Neural cell (in vitro differentiated cells): ENCODE data around the gene SH3PXD2B. TPM values are rescaled to one million over a fixed set of nuclear protein-coding genes. Genes with fewer than 3 reads are reported as not detected.
A peak's percentile ranks its signal among the peaks of the same experiment; 100 is the strongest.

ENCODE experiments used
- H2AFZ ChIP-seq: fragments of 200-600, 300-800 bp; sonication (generic), shearing (Covaris generic); 2 replicates; pipeline ENCODE4 v1.6.0; 2014; ENCODE audit warnings: low read depth, mild to moderate bottlenecking, antibody characterized with exemption, low read length, moderate library complexity
- H3F3A ChIP-seq: fragments of 200-600 bp; shearing (Covaris generic); 2 replicates; pipeline ENCODE4 v1.6.1; 2016; ENCODE audit warnings: mild to moderate bottlenecking, moderate library complexity, mixed read lengths, antibody characterized with exemption, low read length; ENCODE audit not compliant: insufficient read depth, poor library complexity, severe bottlenecking
- H3K27ac ChIP-seq: fragments of 200-600, 300-800 bp; sonication (generic), shearing (Covaris generic); 2 replicates; pipeline ENCODE4 v1.5.1; 2014; ENCODE audit warnings: mild to moderate bottlenecking, low read length, moderate library complexity
- H3K27me3 ChIP-seq: fragments of 300-800, 200-600 bp; sonication (generic), shearing (Covaris generic); 2 replicates; pipeline ENCODE4 v1.6.0; 2014; ENCODE audit warnings: mild to moderate bottlenecking, low read depth, low read length, moderate library complexity; ENCODE audit not compliant: insufficient read depth
- H3K36me3 ChIP-seq: fragments of 300-800, 200-600 bp; sonication (generic), shearing (Covaris generic); 2 replicates; pipeline ENCODE4 v1.5.1; 2014; ENCODE audit warnings: mild to moderate bottlenecking, antibody characterized with exemption, low read length, moderate library complexity; ENCODE audit not compliant: insufficient read depth
- H3K4me2 ChIP-seq: fragments of 300-800, 200-600 bp; sonication (generic), shearing (Covaris generic); 2 replicates; pipeline ENCODE4 v1.6.0; 2014; ENCODE audit warnings: mild to moderate bottlenecking, low read length
- H3K4me3 ChIP-seq: fragments of 300-800, 200-600 bp; sonication (generic), shearing (Covaris generic); 2 replicates; pipeline ENCODE4 v1.5.1; 2014; ENCODE audit warnings: mild to moderate bottlenecking, low read length, moderate library complexity
- H3K79me2 ChIP-seq: fragments of 200-600 bp; shearing (Covaris generic); replicated peaks from 2 replicates; pipeline ENCODE4 v1.6.0; 2014; ENCODE audit warnings: mild to moderate bottlenecking, low read length, moderate library complexity; ENCODE audit not compliant: insufficient read depth
- H3K9ac ChIP-seq: fragments of 300-800, 200-600 bp; sonication (generic), shearing (Covaris generic); 2 replicates; pipeline ENCODE4 v1.6.1; 2016; ENCODE audit warnings: mild to moderate bottlenecking, low read length, mixed read lengths
- H3K9me2 ChIP-seq: fragments of 200-600 bp; shearing (Covaris generic); 2 replicates; pipeline ENCODE4 v1.6.1; 2016; ENCODE audit warnings: mild to moderate bottlenecking, low read length, mixed read lengths; ENCODE audit not compliant: insufficient read depth
- H3K9me3 ChIP-seq: fragments of 200-600, 300-800 bp; sonication (generic), shearing (Covaris generic); 2 replicates; pipeline ENCODE4 v1.6.1; 2016; ENCODE audit warnings: mild to moderate bottlenecking, mixed run types, low read length, moderate library complexity, mixed read lengths
- H4K20me1 ChIP-seq: fragments of 200-600 bp; shearing (Covaris generic); 2 replicates; pipeline ENCODE4 v1.6.1; 2016; ENCODE audit warnings: mild to moderate bottlenecking, mixed run types; ENCODE audit not compliant: insufficient read depth
- EP300 ChIP-seq: fragments of 450-650 bp; conservative IDR thresholded peaks from 2 replicates; pipeline ENCODE4 v1.6.1; 2014; ENCODE audit warnings: antibody characterized with exemption, mild to moderate bottlenecking, moderate library complexity; ENCODE audit not compliant: poor library complexity, severe bottlenecking
- EZH2 ChIP-seq: fragments of 200-600, 300-800 bp; shearing (Covaris generic), sonication (generic); IDR thresholded peaks from 2 replicates; pipeline ENCODE4 v1.6.1; 2014; ENCODE audit warnings: antibody characterized with exemption, low read length, borderline replicate concordance, mild to moderate bottlenecking; ENCODE audit not compliant: insufficient read depth, poor library complexity, severe bottlenecking
- MXI1 ChIP-seq: fragments of 450-650 bp; conservative IDR thresholded peaks from 2 replicates; pipeline ENCODE4 v1.6.1; 2014; ENCODE audit warnings: antibody characterized with exemption, mild to moderate bottlenecking; ENCODE audit not compliant: poor library complexity, severe bottlenecking
- POLR2AphosphoS5 ChIP-seq: IDR thresholded peaks from 2 replicates; pipeline ENCODE4 v1.6.1; 2012
- RAD21 ChIP-seq: fragments of 450-650 bp; conservative IDR thresholded peaks from 2 replicates; pipeline ENCODE4 v1.6.1; 2014; ENCODE audit warnings: antibody characterized with exemption, mild to moderate bottlenecking, moderate library complexity
- SMC3 ChIP-seq: fragments of 450-650 bp; conservative IDR thresholded peaks from 2 replicates; pipeline ENCODE4 v1.6.1; 2014; ENCODE audit warnings: antibody characterized with exemption, mild to moderate bottlenecking, moderate library complexity; ENCODE audit not compliant: poor library complexity
- TAF1 ChIP-seq: IDR thresholded peaks from 2 replicates; pipeline ENCODE4 v1.6.1; 2012; ENCODE audit warnings: low read depth
- polyA plus RNA-seq: library from polyadenylated mRNA; depleted of rRNA; stranded (reverse); fragments of >200 nt; gene quantifications from 2 replicates; pipeline ENCODE4 v1.2.3, GENCODE V29; 2014
- TF ChIP-seq, protein P1 (sequence below): fragments of 450-650 bp; IDR thresholded peaks from 2 replicates; pipeline ENCODE4 v1.5.1; 2014; ENCODE audit warnings: antibody characterized with exemption, mild to moderate bottlenecking, moderate library complexity; ENCODE audit not compliant: poor library complexity, severe bottlenecking
- TF ChIP-seq, protein P2 (sequence below): IDR thresholded peaks from 2 replicates; pipeline ENCODE4 v1.6.1; 2012; ENCODE audit warnings: borderline replicate concordance

SH3PXD2B gene
- polyA plus RNA-seq, 1 donor from 2014 or later: 11.7 TPM

GRCh38 chr5:172343741-172344140 is 110.6 kb downstream of the SH3PXD2B start:
- H3K27ac ChIP-seq: no peak overlapping the region
- H3K9ac ChIP-seq: no peak overlapping the region
- TF ChIP-seq SMC3 (no peak), EZH2 (no peak), POLR2AphosphoS5 (no peak), MXI1 (no peak), EP300 (no peak), RAD21 (no peak), TAF1 (no peak)
- TF ChIP-seq, protein P1, sequence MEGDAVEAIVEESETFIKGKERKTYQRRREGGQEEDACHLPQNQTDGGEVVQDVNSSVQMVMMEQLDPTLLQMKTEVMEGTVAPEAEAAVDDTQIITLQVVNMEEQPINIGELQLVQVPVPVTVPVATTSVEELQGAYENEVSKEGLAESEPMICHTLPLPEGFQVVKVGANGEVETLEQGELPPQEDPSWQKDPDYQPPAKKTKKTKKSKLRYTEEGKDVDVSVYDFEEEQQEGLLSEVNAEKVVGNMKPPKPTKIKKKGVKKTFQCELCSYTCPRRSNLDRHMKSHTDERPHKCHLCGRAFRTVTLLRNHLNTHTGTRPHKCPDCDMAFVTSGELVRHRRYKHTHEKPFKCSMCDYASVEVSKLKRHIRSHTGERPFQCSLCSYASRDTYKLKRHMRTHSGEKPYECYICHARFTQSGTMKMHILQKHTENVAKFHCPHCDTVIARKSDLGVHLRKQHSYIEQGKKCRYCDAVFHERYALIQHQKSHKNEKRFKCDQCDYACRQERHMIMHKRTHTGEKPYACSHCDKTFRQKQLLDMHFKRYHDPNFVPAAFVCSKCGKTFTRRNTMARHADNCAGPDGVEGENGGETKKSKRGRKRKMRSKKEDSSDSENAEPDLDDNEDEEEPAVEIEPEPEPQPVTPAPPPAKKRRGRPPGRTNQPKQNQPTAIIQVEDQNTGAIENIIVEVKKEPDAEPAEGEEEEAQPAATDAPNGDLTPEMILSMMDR: no peak
- TF ChIP-seq, protein P2, sequence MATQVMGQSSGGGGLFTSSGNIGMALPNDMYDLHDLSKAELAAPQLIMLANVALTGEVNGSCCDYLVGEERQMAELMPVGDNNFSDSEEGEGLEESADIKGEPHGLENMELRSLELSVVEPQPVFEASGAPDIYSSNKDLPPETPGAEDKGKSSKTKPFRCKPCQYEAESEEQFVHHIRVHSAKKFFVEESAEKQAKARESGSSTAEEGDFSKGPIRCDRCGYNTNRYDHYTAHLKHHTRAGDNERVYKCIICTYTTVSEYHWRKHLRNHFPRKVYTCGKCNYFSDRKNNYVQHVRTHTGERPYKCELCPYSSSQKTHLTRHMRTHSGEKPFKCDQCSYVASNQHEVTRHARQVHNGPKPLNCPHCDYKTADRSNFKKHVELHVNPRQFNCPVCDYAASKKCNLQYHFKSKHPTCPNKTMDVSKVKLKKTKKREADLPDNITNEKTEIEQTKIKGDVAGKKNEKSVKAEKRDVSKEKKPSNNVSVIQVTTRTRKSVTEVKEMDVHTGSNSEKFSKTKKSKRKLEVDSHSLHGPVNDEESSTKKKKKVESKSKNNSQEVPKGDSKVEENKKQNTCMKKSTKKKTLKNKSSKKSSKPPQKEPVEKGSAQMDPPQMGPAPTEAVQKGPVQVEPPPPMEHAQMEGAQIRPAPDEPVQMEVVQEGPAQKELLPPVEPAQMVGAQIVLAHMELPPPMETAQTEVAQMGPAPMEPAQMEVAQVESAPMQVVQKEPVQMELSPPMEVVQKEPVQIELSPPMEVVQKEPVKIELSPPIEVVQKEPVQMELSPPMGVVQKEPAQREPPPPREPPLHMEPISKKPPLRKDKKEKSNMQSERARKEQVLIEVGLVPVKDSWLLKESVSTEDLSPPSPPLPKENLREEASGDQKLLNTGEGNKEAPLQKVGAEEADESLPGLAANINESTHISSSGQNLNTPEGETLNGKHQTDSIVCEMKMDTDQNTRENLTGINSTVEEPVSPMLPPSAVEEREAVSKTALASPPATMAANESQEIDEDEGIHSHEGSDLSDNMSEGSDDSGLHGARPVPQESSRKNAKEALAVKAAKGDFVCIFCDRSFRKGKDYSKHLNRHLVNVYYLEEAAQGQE: no peak
- H3K4me2 ChIP-seq: no peak overlapping the region
- H3K27me3 ChIP-seq: no peaks in the 10 kb centered on the region
- H3K9me2 ChIP-seq: no peaks in the 10 kb centered on the region
- H3K79me2 ChIP-seq: no peaks in the 10 kb centered on the region
- no peaks in the 10 kb centered on the region for H3F3A ChIP-seq
- H3K4me3 ChIP-seq: no peak overlapping the region
- H3K9me3 ChIP-seq: no peaks in the 10 kb centered on the region
- no peak overlapping the region for H2AFZ ChIP-seq
- peaks cover 14% of the 10 kb centered on the region for H3K36me3 ChIP-seq
- H4K20me1 ChIP-seq: no peaks in the 10 kb centered on the region

DNA sequence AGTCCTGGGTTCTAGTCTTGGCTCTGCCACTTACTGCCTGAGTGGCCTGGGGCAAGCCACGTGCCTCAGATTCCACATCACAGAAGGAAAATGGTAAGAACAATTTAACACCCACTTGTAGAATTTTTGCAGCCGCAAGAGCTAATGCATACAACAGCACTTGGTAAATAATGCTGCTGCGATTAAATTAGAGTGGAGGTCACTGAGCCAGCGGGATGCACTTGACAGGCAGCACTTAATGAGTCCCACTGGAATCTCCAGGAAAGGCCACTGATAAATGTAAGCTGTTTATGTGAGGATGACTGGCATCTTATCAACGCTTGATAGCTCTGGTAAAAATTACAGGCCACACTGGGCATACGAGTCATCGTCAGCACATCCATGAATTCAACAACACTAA is 111.4 kb downstream of the SH3PXD2B start:
- Histone ChIP-seq H3K9ac (no peak overlapping the region), H3K4me2 (no peak overlapping the region), H3K9me2 (no peaks in the 10 kb centered on the region), H2AFZ (no peak overlapping the region), H3K79me2 (no peaks in the 10 kb centered on the region), H3K4me3 (no peak overlapping the region), H3F3A (no peaks in the 10 kb centered on the region), H3K27ac (no peak overlapping the region), H3K27me3 (no peaks in the 10 kb centered on the region), H4K20me1 (no peaks in the 10 kb centered on the region), H3K36me3 (peaks cover 14% of the 10 kb centered on the region), H3K9me3 (no peaks in the 10 kb centered on the region)
- no peak for TF ChIP-seq EP300
- peak; percentile 19 for TF ChIP-seq POLR2AphosphoS5
